ENCODE data around the gene RBBP6.

DNA sequence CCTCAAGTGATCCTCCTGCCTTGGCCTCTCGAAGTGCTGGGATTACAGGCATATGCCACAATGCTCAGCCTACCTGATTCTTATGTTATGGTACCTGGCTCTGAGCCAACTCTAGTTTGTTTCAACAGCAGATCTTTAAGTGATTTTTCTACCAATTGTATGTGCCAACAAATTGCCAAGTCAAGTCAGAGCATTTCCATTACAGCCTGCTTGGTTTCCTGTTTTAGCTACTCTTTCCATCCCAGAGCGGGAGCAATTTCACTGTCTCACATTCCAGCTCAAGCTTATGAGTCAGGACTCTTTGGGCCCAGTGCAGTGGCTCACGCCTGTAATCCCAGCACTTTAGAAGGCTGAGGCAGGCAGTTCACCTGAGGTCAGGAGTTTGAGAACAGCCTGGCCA, 30.8 kb upstream of the RBBP6 start:
- TF ChIP-seq POLR2A (IDR thresholded peaks at IDR 0.05; ENCODE audit: low read depth, low read length) (no peak), SPI1 (IDR thresholded peaks at IDR 0.05; ENCODE audit: low read depth, low read length) (no peak)

All from GM12891 (cell line).